SK-N-SH treated with all-trans-retinoic acid at 6 μM for 48 hours (cell line): Measurements from ENCODE around the gene MFRP.

ENCODE experiments used
- ATAC-seq: fragments of 200-7000 bp; cut with Tn5 transposase; 3 replicates; pipeline ENCODE4 v1.9.1; 2020; ENCODE audit warnings: mild to moderate bottlenecking, moderate library complexity
- ARNTL ChIP-seq: fragments of 450-650 bp; formaldehyde crosslinking; IDR thresholded peaks from 2 replicates; pipeline ENCODE4 v1.5.0; 2020; ENCODE audit warnings: low read depth, mild to moderate bottlenecking, moderate library complexity, borderline replicate concordance
- BACH2 ChIP-seq: fragments of 250-450 bp; sonication (Bioruptor Pico); IDR thresholded peaks from 2 replicates; pipeline ENCODE4 v1.9.0; 2021; ENCODE audit warnings: mild to moderate bottlenecking, borderline replicate concordance
- CSDC2 ChIP-seq: fragments of 250-450 bp; sonication (Bioruptor Pico); IDR thresholded peaks from 2 replicates; pipeline ENCODE4 v1.5.0; 2020; ENCODE audit warnings: mild to moderate bottlenecking, moderate library complexity
- ESRRG ChIP-seq: fragments of 250-450 bp; sonication (Bioruptor Pico); IDR thresholded peaks from 2 replicates; pipeline ENCODE4 v1.6.1; 2021; ENCODE audit warnings: mild to moderate bottlenecking
- GLIS3 ChIP-seq: fragments of 250-450 bp; sonication (Bioruptor Pico); IDR thresholded peaks from 2 replicates; pipeline ENCODE4 v1.5.0; 2020; ENCODE audit warnings: mild to moderate bottlenecking, moderate library complexity
- OSR1 ChIP-seq: fragments of 250-450 bp; sonication (Bioruptor Pico); IDR thresholded peaks from 2 replicates; pipeline ENCODE4 v1.8.0; 2022; ENCODE audit warnings: moderate library complexity, mild to moderate bottlenecking, inconsistent platforms
- PPARA ChIP-seq: fragments of 250-450 bp; sonication (Bioruptor Pico); IDR thresholded peaks from 2 replicates; pipeline ENCODE4 v1.5.0; 2020; ENCODE audit warnings: mild to moderate bottlenecking, borderline replicate concordance
- RARB ChIP-seq: fragments of 250-450 bp; sonication (Bioruptor Pico); IDR thresholded peaks from 2 replicates; pipeline ENCODE4 v1.8.0; 2021; ENCODE audit warnings: mild to moderate bottlenecking, moderate library complexity
- SNAI2 ChIP-seq: fragments of 250-450 bp; sonication (Bioruptor Pico); IDR thresholded peaks from 2 replicates; pipeline ENCODE4 v1.5.0; 2020; ENCODE audit warnings: mild to moderate bottlenecking, moderate library complexity
- TCF4 ChIP-seq: fragments of 250-450 bp; sonication (Bioruptor Pico); IDR thresholded peaks from 2 replicates; pipeline ENCODE4 v1.8.0; 2021; ENCODE audit warnings: mild to moderate bottlenecking, moderate library complexity, borderline replicate concordance
- ZC3H10 ChIP-seq: fragments of 250-450 bp; sonication (Bioruptor Pico); IDR thresholded peaks from 2 replicates; pipeline ENCODE4 v1.5.1; 2021; ENCODE audit warnings: mild to moderate bottlenecking, moderate library complexity
- ZFP3 ChIP-seq: fragments of 250-450 bp; sonication (Bioruptor Pico); IDR thresholded peaks from 2 replicates; pipeline ENCODE4 v1.5.0; 2020; ENCODE audit warnings: mild to moderate bottlenecking, moderate library complexity
- ZFP30 ChIP-seq: fragments of 450-650 bp; formaldehyde crosslinking; IDR thresholded peaks from 2 replicates; pipeline ENCODE4 v1.5.0; 2022; ENCODE audit warnings: mild to moderate bottlenecking, moderate library complexity
- ZNF70 ChIP-seq: fragments of 450-650 bp; formaldehyde crosslinking; IDR thresholded peaks from 2 replicates; pipeline ENCODE4 v1.5.0; 2020; ENCODE audit warnings: mild to moderate bottlenecking, moderate library complexity
- ZNF8 ChIP-seq: fragments of 450-650 bp; formaldehyde crosslinking; IDR thresholded peaks from 2 replicates; pipeline ENCODE4 v1.5.0; 2020; ENCODE audit warnings: mild to moderate bottlenecking, moderate library complexity
- TF ChIP-seq, protein P1 (sequence below): fragments of 250-450 bp; sonication (Bioruptor Pico); IDR thresholded peaks from 2 replicates; pipeline ENCODE4 v1.5.0; 2020; ENCODE audit warnings: mild to moderate bottlenecking, moderate library complexity
- TF ChIP-seq, protein P2 (sequence below): fragments of 250-450 bp; sonication (Bioruptor Pico); IDR thresholded peaks from 2 replicates; pipeline ENCODE4 v1.8.0; 2020; ENCODE audit warnings: mild to moderate bottlenecking, moderate library complexity, borderline replicate concordance
- TF ChIP-seq, protein P3 (sequence below): fragments of 250-450 bp; sonication (Bioruptor Pico); IDR thresholded peaks from 2 replicates; pipeline ENCODE4 v1.8.0; 2021; ENCODE audit warnings: low read depth, mild to moderate bottlenecking, moderate library complexity, borderline replicate concordance
- TF ChIP-seq, protein P4 (sequence below): fragments of 250-450 bp; sonication (Bioruptor Pico); IDR thresholded peaks from 2 replicates; pipeline ENCODE4 v1.5.1; 2020; ENCODE audit warnings: low read depth, mild to moderate bottlenecking, moderate library complexity
- TF ChIP-seq, protein P5 (sequence below): fragments of 250-450 bp; sonication (Bioruptor Pico); IDR thresholded peaks from 2 replicates; pipeline ENCODE4 v1.5.1; 2021; ENCODE audit warnings: mild to moderate bottlenecking, moderate library complexity

Gene MFRP

DNA sequence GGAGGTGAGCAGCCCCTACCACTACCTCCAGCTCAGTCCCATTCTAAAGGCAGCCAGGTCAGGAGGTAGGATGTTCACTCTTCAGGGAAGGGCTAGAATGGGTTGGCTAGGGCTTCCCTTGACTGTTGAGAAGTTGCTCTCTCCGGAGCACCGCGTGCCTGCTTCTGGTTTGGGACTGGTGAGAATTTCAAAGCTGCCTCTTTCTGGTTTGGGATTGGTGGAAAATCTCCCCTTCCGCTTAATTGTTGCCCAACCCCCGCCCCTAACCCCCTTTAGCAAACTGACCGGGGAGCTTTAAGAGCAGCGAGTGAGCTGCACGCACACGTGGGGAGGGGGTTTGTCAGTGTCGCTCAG, 34.3 kb upstream of the MFRP start (continued):
- TF ChIP-seq, protein P1, sequence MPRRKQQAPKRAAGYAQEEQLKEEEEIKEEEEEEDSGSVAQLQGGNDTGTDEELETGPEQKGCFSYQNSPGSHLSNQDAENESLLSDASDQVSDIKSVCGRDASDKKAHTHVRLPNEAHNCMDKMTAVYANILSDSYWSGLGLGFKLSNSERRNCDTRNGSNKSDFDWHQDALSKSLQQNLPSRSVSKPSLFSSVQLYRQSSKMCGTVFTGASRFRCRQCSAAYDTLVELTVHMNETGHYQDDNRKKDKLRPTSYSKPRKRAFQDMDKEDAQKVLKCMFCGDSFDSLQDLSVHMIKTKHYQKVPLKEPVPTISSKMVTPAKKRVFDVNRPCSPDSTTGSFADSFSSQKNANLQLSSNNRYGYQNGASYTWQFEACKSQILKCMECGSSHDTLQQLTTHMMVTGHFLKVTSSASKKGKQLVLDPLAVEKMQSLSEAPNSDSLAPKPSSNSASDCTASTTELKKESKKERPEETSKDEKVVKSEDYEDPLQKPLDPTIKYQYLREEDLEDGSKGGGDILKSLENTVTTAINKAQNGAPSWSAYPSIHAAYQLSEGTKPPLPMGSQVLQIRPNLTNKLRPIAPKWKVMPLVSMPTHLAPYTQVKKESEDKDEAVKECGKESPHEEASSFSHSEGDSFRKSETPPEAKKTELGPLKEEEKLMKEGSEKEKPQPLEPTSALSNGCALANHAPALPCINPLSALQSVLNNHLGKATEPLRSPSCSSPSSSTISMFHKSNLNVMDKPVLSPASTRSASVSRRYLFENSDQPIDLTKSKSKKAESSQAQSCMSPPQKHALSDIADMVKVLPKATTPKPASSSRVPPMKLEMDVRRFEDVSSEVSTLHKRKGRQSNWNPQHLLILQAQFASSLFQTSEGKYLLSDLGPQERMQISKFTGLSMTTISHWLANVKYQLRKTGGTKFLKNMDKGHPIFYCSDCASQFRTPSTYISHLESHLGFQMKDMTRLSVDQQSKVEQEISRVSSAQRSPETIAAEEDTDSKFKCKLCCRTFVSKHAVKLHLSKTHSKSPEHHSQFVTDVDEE (CRISPR knock-in tag), result no peak
- no peak for TF ChIP-seq GLIS3
- TF ChIP-seq, all 23 proteins: peak for 0

DNA sequence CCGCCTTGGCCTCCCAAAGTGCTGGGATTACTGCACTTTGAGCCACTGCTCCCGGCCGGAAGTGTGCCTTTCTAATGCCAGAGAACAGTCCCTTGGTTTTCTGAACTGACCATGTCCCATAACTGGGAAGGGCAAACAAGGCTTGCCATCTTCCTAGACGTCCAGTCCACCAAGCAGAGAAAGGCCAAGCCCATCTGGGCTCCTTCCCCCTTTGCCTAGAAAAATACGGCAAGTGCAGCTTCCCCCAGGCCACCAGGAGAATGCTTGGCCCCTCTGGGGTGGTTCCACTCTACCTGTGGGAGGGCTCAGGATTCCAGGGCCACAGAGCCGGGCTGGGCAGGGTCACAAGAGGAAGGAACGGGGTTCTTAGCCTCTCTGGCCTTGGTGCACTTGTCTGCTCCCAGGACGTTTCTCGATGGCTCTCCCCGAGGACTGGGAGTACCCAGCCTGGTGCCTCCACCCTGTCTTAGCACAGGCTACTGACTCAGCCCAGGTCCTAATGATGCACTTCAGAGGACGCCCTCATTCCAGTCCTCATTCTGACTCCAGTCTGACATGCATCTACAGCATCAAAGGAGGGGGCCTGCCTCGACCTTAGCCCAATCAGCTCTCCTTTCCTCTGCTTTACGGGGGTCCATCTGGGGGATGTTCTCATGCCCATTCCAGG, 33.8 kb upstream of the MFRP start:
- no peak for ATAC-seq
- TF ChIP-seq ZFP30 (CRISPR knock-in tag), result no peak
- no peak for TF ChIP-seq GLIS3
- TF ChIP-seq, protein P2, sequence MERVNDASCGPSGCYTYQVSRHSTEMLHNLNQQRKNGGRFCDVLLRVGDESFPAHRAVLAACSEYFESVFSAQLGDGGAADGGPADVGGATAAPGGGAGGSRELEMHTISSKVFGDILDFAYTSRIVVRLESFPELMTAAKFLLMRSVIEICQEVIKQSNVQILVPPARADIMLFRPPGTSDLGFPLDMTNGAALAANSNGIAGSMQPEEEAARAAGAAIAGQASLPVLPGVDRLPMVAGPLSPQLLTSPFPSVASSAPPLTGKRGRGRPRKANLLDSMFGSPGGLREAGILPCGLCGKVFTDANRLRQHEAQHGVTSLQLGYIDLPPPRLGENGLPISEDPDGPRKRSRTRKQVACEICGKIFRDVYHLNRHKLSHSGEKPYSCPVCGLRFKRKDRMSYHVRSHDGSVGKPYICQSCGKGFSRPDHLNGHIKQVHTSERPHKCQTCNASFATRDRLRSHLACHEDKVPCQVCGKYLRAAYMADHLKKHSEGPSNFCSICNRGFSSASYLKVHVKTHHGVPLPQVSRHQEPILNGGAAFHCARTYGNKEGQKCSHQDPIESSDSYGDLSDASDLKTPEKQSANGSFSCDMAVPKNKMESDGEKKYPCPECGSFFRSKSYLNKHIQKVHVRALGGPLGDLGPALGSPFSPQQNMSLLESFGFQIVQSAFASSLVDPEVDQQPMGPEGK, result no peak
- no peak for TF ChIP-seq CSDC2
- no peak for TF ChIP-seq SNAI2 (CRISPR knock-in tag)
- TF ChIP-seq PPARA (CRISPR knock-in tag), result no peak
- TF ChIP-seq ZFP3 (CRISPR knock-in tag), result no peak
- no peak for TF ChIP-seq ARNTL (CRISPR knock-in tag)
- TF ChIP-seq, protein P3, sequence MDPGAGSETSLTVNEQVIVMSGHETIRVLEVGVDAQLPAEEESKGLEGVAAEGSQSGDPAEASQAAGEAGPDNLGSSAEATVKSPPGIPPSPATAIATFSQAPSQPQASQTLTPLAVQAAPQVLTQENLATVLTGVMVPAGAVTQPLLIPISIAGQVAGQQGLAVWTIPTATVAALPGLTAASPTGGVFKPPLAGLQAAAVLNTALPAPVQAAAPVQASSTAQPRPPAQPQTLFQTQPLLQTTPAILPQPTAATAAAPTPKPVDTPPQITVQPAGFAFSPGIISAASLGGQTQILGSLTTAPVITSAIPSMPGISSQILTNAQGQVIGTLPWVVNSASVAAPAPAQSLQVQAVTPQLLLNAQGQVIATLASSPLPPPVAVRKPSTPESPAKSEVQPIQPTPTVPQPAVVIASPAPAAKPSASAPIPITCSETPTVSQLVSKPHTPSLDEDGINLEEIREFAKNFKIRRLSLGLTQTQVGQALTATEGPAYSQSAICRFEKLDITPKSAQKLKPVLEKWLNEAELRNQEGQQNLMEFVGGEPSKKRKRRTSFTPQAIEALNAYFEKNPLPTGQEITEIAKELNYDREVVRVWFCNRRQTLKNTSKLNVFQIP (CRISPR knock-in tag), result no peak
- no peak for TF ChIP-seq ZC3H10 (CRISPR knock-in tag)
- TF ChIP-seq TCF4 (CRISPR knock-in tag), result no peak

DNA sequence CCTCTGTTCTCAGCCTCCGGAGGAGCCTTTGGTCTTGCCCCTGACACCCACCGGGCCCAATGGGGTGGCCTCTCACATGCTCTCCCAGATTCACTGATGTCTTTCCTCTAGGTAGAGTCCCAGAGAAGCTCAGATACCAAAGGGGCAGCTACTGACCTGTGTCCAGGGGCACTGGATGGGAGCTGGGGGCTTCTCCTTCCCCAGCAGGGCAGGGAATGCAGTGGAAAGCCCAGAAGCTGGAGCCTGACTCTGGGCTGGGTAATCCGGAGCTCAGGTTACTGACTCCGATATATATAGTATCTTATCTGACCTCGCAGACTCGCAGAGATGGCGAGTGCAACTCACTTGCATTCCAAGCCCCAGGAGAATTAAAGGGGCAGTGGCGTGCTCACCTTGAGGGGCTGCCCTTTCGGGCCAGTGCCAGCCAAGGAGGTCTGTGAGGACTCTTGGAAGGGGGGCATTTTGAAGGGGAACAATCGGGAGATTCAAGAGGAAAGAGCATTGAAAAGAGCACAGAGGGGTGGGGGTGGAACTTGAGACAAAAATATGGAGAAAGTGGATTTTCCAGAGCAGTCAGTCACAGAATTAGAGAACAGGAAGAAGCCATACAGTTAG, 32.5 kb upstream of the MFRP start:
- ATAC-seq, result peak; percentile 23
- no peak for TF ChIP-seq BACH2 (CRISPR knock-in tag)
- no peak for TF ChIP-seq OSR1 (CRISPR knock-in tag)
- TF ChIP-seq RARB (CRISPR knock-in tag), result no peak
- no peak for TF ChIP-seq SNAI2 (CRISPR knock-in tag)
- no peak for TF ChIP-seq ESRRG (CRISPR knock-in tag)
- TF ChIP-seq ZNF8, result no peak
- TF ChIP-seq, protein P3 (CRISPR knock-in tag), result no peak
- TF ChIP-seq, protein P4, sequence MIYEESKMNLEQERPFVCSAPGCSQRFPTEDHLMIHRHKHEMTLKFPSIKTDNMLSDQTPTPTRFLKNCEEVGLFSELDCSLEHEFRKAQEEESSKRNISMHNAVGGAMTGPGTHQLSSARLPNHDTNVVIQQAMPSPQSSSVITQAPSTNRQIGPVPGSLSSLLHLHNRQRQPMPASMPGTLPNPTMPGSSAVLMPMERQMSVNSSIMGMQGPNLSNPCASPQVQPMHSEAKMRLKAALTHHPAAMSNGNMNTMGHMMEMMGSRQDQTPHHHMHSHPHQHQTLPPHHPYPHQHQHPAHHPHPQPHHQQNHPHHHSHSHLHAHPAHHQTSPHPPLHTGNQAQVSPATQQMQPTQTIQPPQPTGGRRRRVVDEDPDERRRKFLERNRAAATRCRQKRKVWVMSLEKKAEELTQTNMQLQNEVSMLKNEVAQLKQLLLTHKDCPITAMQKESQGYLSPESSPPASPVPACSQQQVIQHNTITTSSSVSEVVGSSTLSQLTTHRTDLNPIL (CRISPR knock-in tag), result no peak
- TF ChIP-seq, protein P5, sequence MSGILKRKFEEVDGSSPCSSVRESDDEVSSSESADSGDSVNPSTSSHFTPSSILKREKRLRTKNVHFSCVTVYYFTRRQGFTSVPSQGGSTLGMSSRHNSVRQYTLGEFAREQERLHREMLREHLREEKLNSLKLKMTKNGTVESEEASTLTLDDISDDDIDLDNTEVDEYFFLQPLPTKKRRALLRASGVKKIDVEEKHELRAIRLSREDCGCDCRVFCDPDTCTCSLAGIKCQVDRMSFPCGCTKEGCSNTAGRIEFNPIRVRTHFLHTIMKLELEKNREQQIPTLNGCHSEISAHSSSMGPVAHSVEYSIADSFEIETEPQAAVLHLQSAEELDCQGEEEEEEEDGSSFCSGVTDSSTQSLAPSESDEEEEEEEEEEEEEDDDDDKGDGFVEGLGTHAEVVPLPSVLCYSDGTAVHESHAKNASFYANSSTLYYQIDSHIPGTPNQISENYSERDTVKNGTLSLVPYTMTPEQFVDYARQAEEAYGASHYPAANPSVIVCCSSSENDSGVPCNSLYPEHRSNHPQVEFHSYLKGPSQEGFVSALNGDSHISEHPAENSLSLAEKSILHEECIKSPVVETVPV (CRISPR knock-in tag), result no peak
- no peak for TF ChIP-seq GLIS3
- TF ChIP-seq, protein P2, result no peak
- TF ChIP-seq ARNTL (CRISPR knock-in tag), result no peak
- TF ChIP-seq ZNF70 (CRISPR knock-in tag), result no peak
- TF ChIP-seq ZC3H10 (CRISPR knock-in tag), result no peak
